NCI-H82 treated with DMSO at 0.1 percent for 48 hours (cell line): ENCODE results near the gene CAMK4.

Experiments used
- DNase-seq: peaks from one replicate; lab custom pipeline; 2025; ENCODE audit not compliant: unreplicated experiment; lab: John Stamatoyannopoulos, UW

Gene CAMK4

GRCh38 chr5:111223787-111224560 is at the start of gene CAMK4:
Gene CAMK4, plus strand, starts transcription at chr5:111224384. Its CDS starts 100 bp downstream, at chr5:111224484.
- peak; percentile 57 for DNase-seq

GRCh38 chr5:111183064-111183463 is 41.1 kb upstream of the CAMK4 start:
- DNase-seq: no peak

GRCh38 chr5:111187079-111187478 is 37.1 kb upstream of the CAMK4 start:
- no peak for DNase-seq

- no peak for DNase-seq
Measured at GRCh38 chr5:111194053-111194452, 30.1 kb upstream of the CAMK4 start.

- DNase-seq: no peak
Measured at GRCh38 chr5:111194925-111195324, 29.3 kb upstream of the CAMK4 start.

- DNase-seq: peak; percentile 3
Measured at GRCh38 chr5:111197523-111197922, 26.7 kb upstream of the CAMK4 start.

- DNase-seq: no peak
Measured at GRCh38 chr5:111198281-111198966, 25.8 kb upstream of the CAMK4 start.

GRCh38 chr5:111200828-111201227 is 23.4 kb upstream of the CAMK4 start:
- no peak for DNase-seq

GRCh38 chr5:111201705-111202104 is 22.5 kb upstream of the CAMK4 start:
- DNase-seq: no peak

GRCh38 chr5:111211341-111211740 is 12.8 kb upstream of the CAMK4 start:
- no peak for DNase-seq

GRCh38 chr5:111214052-111214742 is 10.0 kb upstream of the CAMK4 start:
- no peak for DNase-seq

- DNase-seq: no peak
Measured at GRCh38 chr5:111215971-111216370, 8.2 kb upstream of the CAMK4 start.

GRCh38 chr5:111221139-111221538 is 3.0 kb upstream of the CAMK4 start:
- DNase-seq: no peak

- no peak for DNase-seq
Measured at GRCh38 chr5:111223101-111223786, 940 bp upstream of the CAMK4 start.

GRCh38 chr5:111224561-111225345 is 569 bp downstream of the CAMK4 start:
- DNase-seq: no peak

GRCh38 chr5:111225926-111226325 is 1.7 kb downstream of the CAMK4 start:
- DNase-seq: no peak

GRCh38 chr5:111226556-111226955 is 2.4 kb downstream of the CAMK4 start:
- DNase-seq: no peak

GRCh38 chr5:111227226-111227782 is 3.1 kb downstream of the CAMK4 start:
- no peak for DNase-seq

- DNase-seq: no peak
Measured at GRCh38 chr5:111227801-111228200, 3.6 kb downstream of the CAMK4 start.

- no peak for DNase-seq
Measured at GRCh38 chr5:111228520-111229220, 4.5 kb downstream of the CAMK4 start.
